CD8-positive, alpha-beta memory T cell (primary cell): Measurements from ENCODE around the gene L3MBTL2. TPM values are rescaled to one million over a fixed set of nuclear protein-coding genes. Genes with fewer than 3 reads are reported as not detected.
"Not testable (repeated sequence)": the region's sequence is repeated elsewhere in the genome, so short reads cannot be mapped to it uniquely, and the experiment has no call there.

Experiments
- CTCF ChIA-PET: fragments of 350-600 bp; sonication (Branson Sonifier 250); formaldehyde crosslinking; loops from one replicate; lab custom pipeline; 2021; ENCODE audit warnings: antibody characterized with exemption; lab: Charles Lee
- POLR2A ChIA-PET: fragments of 350-600 bp; sonication (Branson Sonifier 250); formaldehyde crosslinking; loops from one replicate; lab custom pipeline; 2021; ENCODE audit warnings: antibody characterized with exemption; lab: Charles Lee
- DNase-seq, 5 donors: peaks; one replicate each; pipeline versions ENCODE4 v3.0.0 to v3.0.0-alpha.2; 2020 to 2022; ENCODE audit warnings: mixed read lengths in 1 of 5
- H3K27ac ChIP-seq: one replicate; pipeline ENCODE4 v1.7.0; 2013; ENCODE audit warnings: low read depth, mild to moderate bottlenecking, low read length, moderate library complexity
- H3K27me3 ChIP-seq: 2 replicates; pipeline ENCODE4 v1.7.0; 2013; ENCODE audit warnings: low read length, mild to moderate bottlenecking; ENCODE audit not compliant: insufficient read depth, poor library complexity, severe bottlenecking
- H3K36me3 ChIP-seq: 2 replicates; pipeline ENCODE4 v1.7.0; 2013; ENCODE audit warnings: mild to moderate bottlenecking, low read length, moderate library complexity; ENCODE audit not compliant: insufficient read depth
- H3K4me1 ChIP-seq: 2 replicates; pipeline ENCODE4 v1.7.0; 2013; ENCODE audit warnings: mild to moderate bottlenecking, low read length, moderate library complexity; ENCODE audit not compliant: insufficient read depth
- H3K4me3 ChIP-seq: 2 replicates; pipeline ENCODE4 v1.7.0; 2013; ENCODE audit warnings: mild to moderate bottlenecking, low read length
- H3K9me3 ChIP-seq: 2 replicates; pipeline ENCODE4 v1.7.0; 2013; ENCODE audit warnings: mild to moderate bottlenecking, low read length
- H3K27ac Mint-ChIP-seq, 8 donors: one replicate each; pipeline ENCODE4 v1.8.0; 2020 to 2021; ENCODE audit warnings: mixed read lengths in 8 of 8, mild to moderate bottlenecking in 6 of 8, inconsistent platforms in 3 of 8, moderate library complexity in 3 of 8
- H3K27me3 Mint-ChIP-seq, 2 donors: one replicate each; pipeline ENCODE4 v1.8.0; 2020 to 2021; ENCODE audit warnings: mixed read lengths in 2 of 2, mild to moderate bottlenecking in 1 of 2, moderate library complexity in 1 of 2
- H3K36me3 Mint-ChIP-seq, 3 donors: one replicate each; pipeline ENCODE4 v1.8.0; 2020 to 2021; ENCODE audit warnings: mixed read lengths in 3 of 3, inconsistent platforms in 1 of 3, mild to moderate bottlenecking in 1 of 3
- H3K4me1 Mint-ChIP-seq, 3 donors: one replicate each; pipeline ENCODE4 v1.8.0; 2020 to 2021; ENCODE audit warnings: mixed read lengths in 3 of 3, inconsistent platforms in 1 of 3, mild to moderate bottlenecking in 1 of 3
- H3K4me3 Mint-ChIP-seq, 7 donors: one replicate each; pipeline ENCODE4 v1.8.0; 2020 to 2021; ENCODE audit warnings: mixed read lengths in 7 of 7, mild to moderate bottlenecking in 6 of 7, moderate library complexity in 4 of 7, inconsistent platforms in 2 of 7
- H3K9me3 Mint-ChIP-seq, 5 donors: one replicate each; pipeline ENCODE4 v1.8.0; 2020 to 2022; ENCODE audit warnings: mixed read lengths in 5 of 5, mild to moderate bottlenecking in 3 of 5, moderate library complexity in 2 of 5, inconsistent platforms in 1 of 5
- polyA plus RNA-seq: library from polyadenylated mRNA; unstranded; fragments of 300-500 nt; fragmentation: Illumina TruSeq; gene quantifications from one replicate; pipeline ENCODE4 v1.2.3, GENCODE V29; 2021
- total RNA-seq, 2 experiments: library from RNA; stranded (reverse); gene quantifications; one replicate each; pipeline ENCODE4 v1.2.3, GENCODE V29; 2021

Gene L3MBTL2
- total and polyA plus RNA-seq, 3 experiments from 2014 or later, result 34.2 to 55.9 (median 54.4) TPM

- Histone ChIP-seq H3K27me3 (no peaks in the 10 kb centered on the region), H3K4me3 (no peak overlapping the region), H3K4me1 (peaks cover 8% of the 10 kb centered on the region), H3K9me3 (no peaks in the 10 kb centered on the region), H3K27ac (no peak overlapping the region), H3K36me3 (peaks cover 48% of the 10 kb centered on the region)
- peaks cover 0 to 4% (median 0%) of the 10 kb centered on the region in 3 donors for H3K4me1 Mint-ChIP-seq
- no peak for DNase-seq
- H3K36me3 Mint-ChIP-seq, result peaks cover 0 to 65% (median 9%) of the 10 kb centered on the region in 3 donors
- ChIA-PET POLR2A (no interaction called here), CTCF (no interaction called here)
- H3K27ac Mint-ChIP-seq, result peak overlapping the region in 5 of 8 donors; percentile 14 to 90 (median 56)
- H3K4me3 Mint-ChIP-seq, result no peak overlapping the region
- peaks cover 0 to 3% (median 0%) of the 10 kb centered on the region in 5 donors for H3K9me3 Mint-ChIP-seq
- peaks cover 0 to 3% of the 10 kb centered on the region in 2 donors for H3K27me3 Mint-ChIP-seq
Observed at GRCh38 chr22:41178425-41178975, 26.6 kb upstream of the L3MBTL2 start.

- H3K27me3 Mint-ChIP-seq, H3K4me1 ChIP-seq, H3K9me3 Mint-ChIP-seq, DNase-seq, H3K4me1 Mint-ChIP-seq, H3K4me3 Mint-ChIP-seq, H3K9me3 ChIP-seq, H3K27me3 ChIP-seq, H3K27ac ChIP-seq, H3K4me3 ChIP-seq, CTCF ChIA-PET: not testable (repeated sequence)
- H3K36me3 ChIP-seq, result peaks cover 31% of the 10 kb centered on the region
- peak overlapping the region in 1 of 8 donors; percentile 36 for H3K27ac Mint-ChIP-seq
- peaks cover 0 to 47% (median 6%) of the 10 kb centered on the region in 3 donors for H3K36me3 Mint-ChIP-seq
- POLR2A ChIA-PET, result interaction anchor here (0.6 kb wide), 1 partner anchor 16 kb away, joined by 3 read pairs; no protein-coding TSS in a partner anchor
Observed at GRCh38 chr22:41180362-41180761, 24.8 kb upstream of the L3MBTL2 start.

- H3K27ac Mint-ChIP-seq, result peak overlapping the region in 2 of 8 donors; percentile 31 to 72
- H3K36me3 Mint-ChIP-seq, result peaks cover 0 to 42% (median 6%) of the 10 kb centered on the region in 3 donors
- H3K27me3 ChIP-seq, result no peaks in the 10 kb centered on the region
- peaks cover 0 to 3% of the 10 kb centered on the region in 2 donors for H3K27me3 Mint-ChIP-seq
- H3K4me1 Mint-ChIP-seq, result peaks cover 0 to 4% (median 0%) of the 10 kb centered on the region in 3 donors
- no peak overlapping the region for H3K4me3 Mint-ChIP-seq
- H3K4me1 ChIP-seq, result peaks cover 1% of the 10 kb centered on the region
- DNase-seq, result no peak
- no peaks in the 10 kb centered on the region for H3K9me3 ChIP-seq
- H3K4me3 ChIP-seq, result no peak overlapping the region
- H3K27ac ChIP-seq, result no peak overlapping the region
- peaks cover 26% of the 10 kb centered on the region for H3K36me3 ChIP-seq
- POLR2A ChIA-PET, result interaction anchor here (0.6 kb wide), 1 partner anchor 15 kb away, joined by 3 read pairs; no protein-coding TSS in a partner anchor
- CTCF ChIA-PET, result no interaction called here
- peaks cover 0 to 3% (median 0%) of the 10 kb centered on the region in 5 donors for H3K9me3 Mint-ChIP-seq
Observed at GRCh38 chr22:41180926-41181325, 24.2 kb upstream of the L3MBTL2 start.

- Histone ChIP-seq H3K27me3 (no peaks in the 10 kb centered on the region), H3K4me3 (no peak overlapping the region), H3K27ac (no peak overlapping the region), H3K4me1 (no peaks in the 10 kb centered on the region), H3K9me3 (no peaks in the 10 kb centered on the region), H3K36me3 (peaks cover 19% of the 10 kb centered on the region)
- DNase-seq, result no peak
- ChIA-PET POLR2A (no interaction called here), CTCF (interaction anchor here (0.7 to 1.5 kb wide), 2 partner anchors 61 to 485 kb away, joined by 3 read pairs; no protein-coding TSS in a partner anchor)
- Mint-ChIP-seq H3K4me1 (peaks cover 0 to 4% (median 0%) of the 10 kb centered on the region in 3 donors), H3K27ac (peak overlapping the region in 4 of 8 donors; percentile 23 to 95 (median 52)), H3K4me3 (no peak overlapping the region), H3K36me3 (peaks cover 0 to 35% (median 6%) of the 10 kb centered on the region in 3 donors), H3K27me3 (peaks cover 0 to 3% of the 10 kb centered on the region in 2 donors), H3K9me3 (peaks cover 0 to 3% (median 0%) of the 10 kb centered on the region in 5 donors)
Observed at GRCh38 chr22:41181349-41182241, 23.5 kb upstream of the L3MBTL2 start.

- Histone ChIP-seq H3K4me3 (no peak overlapping the region), H3K36me3 (no peaks in the 10 kb centered on the region), H3K27me3 (no peaks in the 10 kb centered on the region), H3K4me1 (no peaks in the 10 kb centered on the region), H3K27ac (no peak overlapping the region), H3K9me3 (no peaks in the 10 kb centered on the region)
- Mint-ChIP-seq H3K36me3 (peaks cover 0 to 9% (median 0%) of the 10 kb centered on the region in 3 donors), H3K4me1 (peaks cover 0 to 4% (median 0%) of the 10 kb centered on the region in 3 donors), H3K27ac (no peak overlapping the region), H3K4me3 (no peak overlapping the region), H3K27me3 (no peaks in the 10 kb centered on the region), H3K9me3 (no peaks in the 10 kb centered on the region)
- ChIA-PET CTCF (interaction anchor here (1.3 to 1.7 kb wide), 2 partner anchors 53 to 225 kb away, joined by 4 to 7 read pairs; no protein-coding TSS in a partner anchor), POLR2A (interaction anchor here (0.6 kb wide), 1 partner anchor 66 kb away, joined by 4 read pairs; no protein-coding TSS in a partner anchor)
- DNase-seq, result no peak
Observed at GRCh38 chr22:41184679-41185078, 20.4 kb upstream of the L3MBTL2 start.

- DNase-seq, result no peak
- ChIA-PET POLR2A (no interaction called here), CTCF (interaction anchor here (1.3 to 2.0 kb wide), 2 partner anchors 16 to 46 kb away, joined by 3 to 4 read pairs; no protein-coding TSS in a partner anchor)
- Histone ChIP-seq H3K36me3 (no peaks in the 10 kb centered on the region), H3K9me3 (no peaks in the 10 kb centered on the region), H3K27ac (no peak overlapping the region), H3K4me1 (no peaks in the 10 kb centered on the region), H3K4me3 (no peak overlapping the region), H3K27me3 (no peaks in the 10 kb centered on the region)
- no peaks in the 10 kb centered on the region for H3K27me3 Mint-ChIP-seq
- no peaks in the 10 kb centered on the region for H3K36me3 Mint-ChIP-seq
- H3K9me3 Mint-ChIP-seq, result no peaks in the 10 kb centered on the region
- H3K27ac Mint-ChIP-seq, result no peak overlapping the region
- peaks cover 0 to under 1% (median under 1%) of the 10 kb centered on the region in 3 donors for H3K4me1 Mint-ChIP-seq
- no peak overlapping the region for H3K4me3 Mint-ChIP-seq
Observed at GRCh38 chr22:41191467-41191866, 13.6 kb upstream of the L3MBTL2 start.

GRCh38 chr22:41193829-41194228, 11.3 kb upstream of the L3MBTL2 start:
- CTCF ChIA-PET, result no interaction called here

More at GRCh38 chr22:41193829-41194228, 11.3 kb upstream of the L3MBTL2 start:
- no peak overlapping the region for H3K27ac ChIP-seq
- H3K9me3 ChIP-seq, result no peaks in the 10 kb centered on the region
- H3K36me3 Mint-ChIP-seq, result peaks cover 0 to 2% (median 0%) of the 10 kb centered on the region in 3 donors
- no peak overlapping the region for H3K27ac Mint-ChIP-seq
- POLR2A ChIA-PET, result no interaction called here
- no peaks in the 10 kb centered on the region for H3K27me3 ChIP-seq
- H3K4me1 ChIP-seq, result peaks cover 10% of the 10 kb centered on the region
- H3K27me3 Mint-ChIP-seq, result no peaks in the 10 kb centered on the region
- no peaks in the 10 kb centered on the region for H3K9me3 Mint-ChIP-seq
- H3K36me3 ChIP-seq, result no peaks in the 10 kb centered on the region
- peak overlapping the region in 1 of 7 donors; percentile 50 for H3K4me3 Mint-ChIP-seq
- H3K4me1 Mint-ChIP-seq, result peaks cover 11 to 19% (median 14%) of the 10 kb centered on the region in 3 donors
- H3K4me3 ChIP-seq, result no peak overlapping the region
- DNase-seq, result no peak
